Measurements from ENCODE around the gene TTC34. TPM values are rescaled to one million over a fixed set of nuclear protein-coding genes. Genes with fewer than 3 reads are reported as not detected.

TTC34 gene, protein sequence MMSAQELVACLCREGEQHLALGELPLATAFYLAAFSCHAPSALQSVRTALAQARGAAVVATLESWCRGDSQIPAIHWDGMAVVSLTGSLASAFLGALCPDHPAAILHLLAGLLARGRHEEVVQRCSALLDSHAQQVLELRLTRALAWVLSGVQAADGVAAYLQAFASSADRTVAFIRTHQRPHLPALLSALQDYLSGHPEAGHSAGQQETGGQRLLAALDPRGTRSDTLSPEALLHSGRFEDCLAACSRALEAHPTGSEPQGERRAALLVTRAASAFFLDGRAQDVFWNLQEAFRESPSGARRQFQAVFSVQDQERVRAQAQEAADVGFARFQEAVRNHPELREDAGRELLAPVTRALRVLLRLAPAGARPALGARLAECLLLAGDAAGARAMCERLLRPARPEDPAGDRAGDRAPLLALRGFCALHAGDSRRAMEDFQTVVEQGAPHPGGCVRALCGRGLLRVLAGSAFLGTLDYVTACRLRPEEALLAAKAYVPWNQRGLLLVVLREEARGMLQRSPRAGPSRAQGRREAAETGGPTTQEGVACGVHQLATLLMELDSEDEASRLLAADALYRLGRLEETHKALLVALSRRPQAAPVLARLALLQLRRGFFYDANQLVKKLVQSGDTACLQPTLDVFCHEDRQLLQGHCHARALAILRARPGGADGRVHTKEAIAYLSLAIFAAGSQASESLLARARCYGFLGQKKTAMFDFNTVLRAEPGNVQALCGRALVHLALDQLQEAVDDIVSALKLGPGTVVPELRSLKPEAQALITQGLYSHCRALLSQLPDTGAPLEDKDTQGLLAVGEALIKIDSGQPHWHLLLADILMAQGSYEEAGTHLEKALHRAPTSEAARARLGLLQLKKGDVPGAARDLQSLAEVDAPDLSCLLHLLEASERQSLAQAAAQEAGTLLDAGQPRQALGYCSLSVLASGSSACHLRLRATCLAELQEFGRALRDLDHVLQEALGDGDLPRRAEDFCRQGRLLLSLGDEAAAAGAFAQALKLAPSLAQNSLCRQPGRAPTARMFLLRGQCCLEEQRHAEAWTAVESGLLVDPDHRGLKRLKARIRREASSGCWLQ
- total RNA-seq, result not detected in 2 replicates

DNA sequence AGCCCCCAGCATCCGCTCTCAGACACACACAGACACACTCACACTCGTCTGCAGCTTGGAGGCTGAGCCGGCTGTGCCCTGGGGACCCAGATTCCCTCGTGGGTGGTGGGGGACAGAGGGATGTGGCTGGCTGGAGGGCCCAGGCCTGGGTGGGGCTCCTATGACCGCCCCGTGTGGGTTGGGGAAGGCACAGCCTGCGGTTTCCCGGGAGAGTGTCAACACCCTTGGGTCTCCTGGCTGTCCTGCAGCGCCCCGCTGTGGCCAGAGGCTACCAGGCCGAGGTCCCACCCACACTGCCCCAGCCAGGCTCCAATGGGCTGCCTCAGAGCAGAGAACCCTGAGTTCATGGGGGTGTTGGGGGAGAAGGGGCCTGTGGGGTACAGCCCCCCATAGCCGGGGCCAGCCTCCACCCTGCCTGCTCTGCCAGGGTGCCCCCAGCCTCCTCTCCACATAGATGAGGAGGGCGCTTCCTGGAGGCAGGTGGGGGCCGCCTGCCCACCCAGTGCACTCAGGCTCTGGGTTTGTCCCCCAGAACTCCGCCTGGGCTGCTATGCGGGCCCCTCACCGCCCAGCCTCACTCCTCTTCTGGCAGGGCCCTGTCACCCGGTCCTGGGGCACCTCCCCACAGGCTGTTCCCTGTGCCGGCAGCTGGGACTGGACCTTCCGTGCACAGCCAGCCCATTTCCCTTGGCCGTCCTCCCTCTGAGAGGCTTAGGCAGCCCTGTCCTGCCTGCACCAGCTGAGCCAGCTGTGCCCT, at the start of gene TTC34:
TSS of gene TTC34 (minus strand) at position 159 of the 757 bp plus-strand sequence. CDS start 866 bp downstream, outside the sequence.

DNA sequence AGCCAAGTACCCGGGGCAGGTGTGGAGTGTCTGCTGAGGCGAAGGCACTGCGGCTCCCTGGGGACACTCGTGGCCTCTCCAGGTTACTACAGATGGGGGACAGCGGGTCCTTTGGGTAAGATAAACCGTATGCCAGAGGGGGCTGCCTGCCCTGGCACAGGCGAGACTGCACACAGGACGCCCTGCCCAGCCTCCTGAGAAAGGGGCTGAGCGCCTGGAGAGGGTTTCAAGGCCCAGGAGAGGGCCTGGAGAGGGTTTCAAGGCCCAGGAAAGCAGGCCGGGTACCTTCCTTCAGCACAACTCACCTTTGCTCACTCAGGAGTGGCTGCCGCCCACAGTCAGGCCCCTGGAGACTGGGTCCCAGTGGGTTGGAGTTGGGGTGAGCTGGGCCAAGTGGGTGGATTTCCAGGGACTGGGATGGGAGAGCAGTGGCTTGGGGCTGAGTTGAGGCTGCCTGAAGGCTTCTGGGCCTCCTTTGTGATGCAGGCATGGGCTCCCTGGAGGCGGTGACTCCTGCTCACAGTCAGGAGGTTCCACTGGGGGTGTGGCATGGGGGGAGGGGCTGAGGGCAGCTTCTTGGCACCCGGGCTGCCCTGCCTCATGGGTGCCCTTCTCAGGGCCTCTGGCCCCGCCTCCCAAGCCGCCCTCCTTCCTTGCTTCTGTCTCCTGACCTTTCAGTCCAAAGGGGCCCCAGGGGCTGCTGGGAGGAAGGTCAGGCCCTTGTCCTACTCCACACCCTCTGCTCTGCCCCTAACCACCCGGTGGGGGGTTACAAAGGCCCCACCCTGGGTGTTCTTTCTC, 168.7 kb downstream of the TTC34 start, which contains the start of gene MMEL1:
TSS of gene MMEL1 (minus strand) at position 456 of the 801 bp plus-strand sequence. CDS start 3,532 bp downstream, outside the sequence.

DNA sequence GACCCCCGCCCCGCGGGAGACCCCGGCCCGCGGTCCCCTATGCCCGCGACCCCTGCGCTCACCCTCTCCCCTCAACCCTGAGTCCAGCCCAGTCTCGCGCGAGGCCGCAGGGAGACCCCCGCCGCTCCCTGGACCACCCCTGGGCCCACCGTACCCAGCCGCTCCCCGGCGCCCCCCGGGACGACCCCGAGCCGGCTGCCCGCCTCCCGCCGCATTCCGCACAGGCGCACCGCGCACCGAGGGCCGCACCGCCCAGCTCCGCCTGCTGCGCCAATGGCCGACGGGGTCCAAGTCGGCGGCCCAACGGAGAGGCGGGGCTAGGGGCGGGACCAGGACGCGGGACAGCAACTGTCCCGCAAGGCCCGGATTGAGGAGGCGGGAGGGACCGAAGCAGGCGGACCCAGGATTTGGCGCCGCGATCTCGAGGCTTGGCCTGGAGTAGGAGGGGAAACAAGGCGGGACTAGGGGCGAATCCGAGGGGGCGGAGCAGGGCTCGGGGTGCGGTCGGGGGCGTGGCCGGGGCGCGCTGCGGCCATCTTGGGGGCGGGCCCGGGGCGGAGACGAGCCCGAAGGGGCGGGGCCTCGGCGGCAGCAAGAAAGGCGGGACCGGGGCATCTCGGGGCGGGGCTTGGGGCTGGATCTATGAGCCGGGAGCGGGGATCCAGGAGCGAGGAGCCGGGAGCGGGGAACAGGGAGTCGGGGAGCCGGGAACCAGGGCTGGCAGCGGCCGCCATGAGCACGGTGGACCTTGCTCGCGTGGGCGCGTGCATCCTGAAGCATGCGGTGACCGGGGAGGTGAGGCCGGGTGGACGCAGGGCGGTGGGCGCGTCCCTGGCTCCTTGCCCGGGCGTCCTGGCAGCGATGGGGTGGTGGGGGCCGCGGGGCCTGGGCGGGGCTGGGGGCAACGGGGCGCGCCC, 215.1 kb downstream of the TTC34 start, which contains the start of gene PRXL2B:
TSS of gene PRXL2B (plus strand) at position 624 of the 917 bp plus-strand sequence. CDS start at position 733, 109 bp downstream.

Other genes with a start within 250 kb of the TTC34 start
- gene TNFRSF14, start 245.3 kb downstream of the TTC34 start, total RNA-seq, result 17.9 and 18.6 TPM in 2 replicates
- 16.8 and 19.5 TPM in 2 replicates for gene PRXL2B, start 214.9 kb downstream of the TTC34 start, total RNA-seq
- not detected in 2 replicates for gene MMEL1, start 168.7 kb downstream of the TTC34 start, total RNA-seq
- gene ACTRT2, start 219.8 kb upstream of the TTC34 start, total RNA-seq, result not detected in 2 replicates

All from cardiac atrium fibroblast (primary cell).